H1 (cell line): Measurements from ENCODE around the gene CAST.

Experiments used
- EGR1 ChIP-seq: IDR thresholded peaks from 2 replicates; pipeline ENCODE4 v1.6.1; 2011; ENCODE audit warnings: low read depth, low read length, borderline replicate concordance
- EP300 ChIP-seq, 2 experiments: IDR thresholded peaks; 1 replicate in 1 of 2; 2 replicates in 1 of 2; pipeline ENCODE4 v1.6.1; 2011 to 2012; ENCODE audit warnings: low read depth in 2 of 2, low read length in 2 of 2, mild to moderate bottlenecking in 2 of 2, borderline replicate concordance in 1 of 2, inconsistent platforms in 1 of 2, moderate library complexity in 1 of 2
- EZH2 ChIP-seq: fragments of 200-600 bp; sonication (generic); IDR thresholded peaks from 2 replicates; pipeline ENCODE4 v1.7.1; 2012; ENCODE audit warnings: low read depth, mild to moderate bottlenecking, moderate library complexity, low read length, inconsistent platforms; ENCODE audit not compliant: severe bottlenecking
- HDAC6 ChIP-seq: IDR thresholded peaks from one replicate; pipeline ENCODE4 v1.7.1; 2012; ENCODE audit warnings: low read depth, mild to moderate bottlenecking, inconsistent platforms, low read length, moderate library complexity
- JUND ChIP-seq: IDR thresholded peaks from 2 replicates; pipeline ENCODE4 v1.6.1; 2011; ENCODE audit warnings: mild to moderate bottlenecking, improper control_type of control experiment, low read length
- MAFK ChIP-seq: IDR thresholded peaks from 2 replicates; pipeline ENCODE4 v1.6.1; 2012; ENCODE audit warnings: low read depth, mild to moderate bottlenecking, improper control_type of control experiment, low read length
- POLR2A ChIP-seq, 2 experiments: IDR thresholded peaks; 1 replicate in 1 of 2; 2 replicates in 1 of 2; pipeline ENCODE4 v1.6.1; 2011; ENCODE audit warnings: low read depth in 2 of 2, low read length in 2 of 2, mild to moderate bottlenecking in 2 of 2; ENCODE audit errors: control extremely low read depth in 1 of 2
- TAF1 ChIP-seq: IDR thresholded peaks from 2 replicates; pipeline ENCODE4 v1.6.1; 2011; ENCODE audit warnings: mild to moderate bottlenecking, low read depth, low read length
- TEAD4 ChIP-seq: IDR thresholded peaks from 2 replicates; pipeline ENCODE4 v1.6.1; 2012; ENCODE audit warnings: low read depth, low read length, inconsistent platforms, mixed read lengths
- YY1 ChIP-seq: IDR thresholded peaks from 2 replicates; pipeline ENCODE4 v1.6.1; 2011; ENCODE audit warnings: low read depth, mild to moderate bottlenecking, low read length

- TF ChIP-seq TAF1: no peak
- no peak for TF ChIP-seq JUND
- no peak for TF ChIP-seq EP300 (IDR thresholded peaks at IDR 0.05; ENCODE audit: borderline replicate concordance in 1 of 2, low read depth in 2 of 2, low read length in 2 of 2)
- no peak for TF ChIP-seq MAFK
- TF ChIP-seq POLR2A (IDR thresholded peaks at IDR 0.05; ENCODE audit: control extremely low read depth in 1 of 2, low read depth in 2 of 2, low read length in 2 of 2): no peak
- TF ChIP-seq YY1: no peak
- no peak for TF ChIP-seq EGR1
- no peak for TF ChIP-seq TEAD4
- no peak for TF ChIP-seq HDAC6
- no peak for TF ChIP-seq EZH2
Measured at GRCh38 chr5:96756985-96757384, 94.8 kb downstream of the CAST start.
